GM20431 (cell line): ENCODE measurements around the gene SUGCT.
"Not testable (repeated sequence)": the region's sequence is repeated elsewhere in the genome, so short reads cannot be mapped to it uniquely, and the experiment has no call there.

ENCODE experiments used
- in situ Hi-C: fragments of 300-500 bp; cut with MseI, MboI; formaldehyde crosslinking; loops from one replicate; pipeline ENCODE4 v1.15.0; 2020; ENCODE audit warnings: low sequenced_read_pairs; ENCODE audit not compliant: unreplicated experiment

Gene SUGCT

GRCh38 chr7:40587419-40587818 is 452.6 kb downstream of the SUGCT start:
- in situ Hi-C loops = no loop called here

GRCh38 chr7:40595129-40595528 is 460.3 kb downstream of the SUGCT start:
- in situ Hi-C loops = no loop called here

DNA sequence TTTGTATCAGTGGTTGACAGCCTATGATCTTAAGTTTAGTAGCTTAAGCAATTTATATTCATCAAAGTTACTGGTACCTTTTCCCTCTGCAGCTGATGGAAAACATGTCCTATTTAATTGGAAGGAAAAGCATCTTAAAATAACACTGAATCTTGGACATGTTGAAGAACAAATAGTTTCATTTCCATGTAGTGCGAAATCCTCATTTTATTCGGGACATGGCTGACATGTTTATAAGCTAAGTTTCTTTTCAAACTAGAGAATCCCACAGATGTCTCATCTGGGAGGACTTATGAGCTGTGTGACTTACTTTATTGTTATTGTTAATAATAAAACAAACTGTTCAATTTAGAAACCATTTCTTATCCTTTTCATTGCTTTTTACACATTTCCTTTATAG is 461.0 kb downstream of the SUGCT start:
- in situ Hi-C loops = no loop called here

DNA sequence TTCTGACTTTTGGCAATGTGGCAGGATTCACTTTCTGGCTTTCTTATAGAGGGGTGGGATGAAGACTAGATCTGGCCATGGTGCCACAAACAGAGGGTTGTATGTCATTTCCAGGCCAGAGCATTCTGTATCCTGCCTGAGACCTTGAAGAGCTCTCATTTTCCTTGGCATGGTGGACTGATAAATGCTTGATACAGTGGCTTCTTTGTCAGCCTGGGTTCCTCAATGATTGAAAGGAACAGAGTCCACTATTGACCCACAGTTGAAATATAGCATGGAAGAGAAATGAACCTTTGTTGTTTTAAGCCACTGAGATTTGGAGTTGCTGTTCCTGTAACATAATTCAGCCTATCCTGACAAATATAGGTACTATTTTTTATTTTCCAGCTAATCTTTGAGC is 462.7 kb downstream of the SUGCT start:
- in situ Hi-C loops = no loop called here

DNA sequence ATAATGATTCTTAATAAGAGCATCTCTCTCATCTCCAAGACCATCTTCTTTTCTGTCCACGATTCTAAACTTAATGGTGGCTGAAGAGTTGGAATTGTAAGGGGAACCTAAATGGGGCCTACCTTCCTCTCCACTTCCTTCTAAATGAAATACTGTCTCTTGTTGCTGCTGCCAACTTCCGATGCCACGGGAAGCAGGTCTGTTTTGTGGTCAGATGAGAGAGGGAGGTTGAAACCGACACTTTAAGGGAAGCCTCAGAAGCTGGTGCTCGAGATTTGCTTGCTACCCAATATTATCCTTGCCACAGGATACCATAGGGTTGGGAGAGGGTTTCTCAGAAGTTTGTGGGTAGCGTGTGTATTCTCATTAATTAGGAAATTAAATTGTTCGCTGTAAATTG is 464.1 kb downstream of the SUGCT start:
- in situ Hi-C loops = no loop called here

- in situ Hi-C loops = no loop called here
Measured at GRCh38 chr7:40599836-40600235, 465.0 kb downstream of the SUGCT start.

- in situ Hi-C loops = not testable (repeated sequence)
Measured at GRCh38 chr7:40602351-40602750, 467.5 kb downstream of the SUGCT start.

- in situ Hi-C loops = no loop called here
Measured at GRCh38 chr7:40604601-40605438, 470.0 kb downstream of the SUGCT start.

GRCh38 chr7:40608321-40609075 is 473.7 kb downstream of the SUGCT start:
- in situ Hi-C loops = no loop called here

- in situ Hi-C loops = no loop called here
Measured at GRCh38 chr7:40610461-40610860, 475.7 kb downstream of the SUGCT start.

GRCh38 chr7:40611095-40611871 is 476.5 kb downstream of the SUGCT start:
- in situ Hi-C loops = no loop called here

GRCh38 chr7:40612298-40612697 is 477.5 kb downstream of the SUGCT start:
- in situ Hi-C loops = no loop called here

DNA sequence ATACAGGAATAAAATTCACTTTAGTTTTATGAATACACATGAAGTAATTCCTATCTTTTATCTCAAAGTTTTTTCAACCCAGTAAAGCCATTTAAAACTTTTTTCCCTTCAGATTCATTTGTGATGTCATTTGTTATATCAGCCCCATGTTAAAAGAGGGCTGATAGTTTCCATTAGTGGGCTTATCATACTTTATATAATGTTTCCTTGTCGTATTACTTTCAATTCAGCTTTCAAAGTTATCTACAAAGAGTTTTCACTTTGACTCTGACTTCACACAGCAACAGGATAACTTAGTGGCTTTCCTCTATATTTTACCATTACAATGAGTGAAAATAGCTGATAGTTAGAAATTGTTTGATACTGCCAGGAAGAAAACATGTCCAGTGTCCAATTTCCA is 484.8 kb downstream of the SUGCT start:
- in situ Hi-C loops = no loop called here

DNA sequence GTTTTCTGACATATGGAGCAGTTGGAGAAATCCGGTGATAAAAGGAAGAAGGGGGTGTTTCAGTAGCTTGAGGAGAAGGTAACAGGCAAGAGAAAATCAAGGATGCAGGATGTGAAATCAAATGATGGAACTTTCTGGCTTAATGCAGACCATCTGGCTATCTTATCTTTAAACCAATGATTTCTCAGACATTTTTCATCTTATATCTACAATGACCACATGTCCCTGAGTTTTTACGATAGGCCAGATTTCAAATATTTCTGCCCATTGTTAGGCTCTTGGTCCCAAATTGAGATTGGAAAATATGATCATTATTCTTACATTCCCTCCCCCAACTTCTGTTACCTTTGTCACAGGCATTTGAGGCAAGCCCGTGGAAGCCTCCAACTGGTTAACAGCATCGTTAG is 486.8 kb downstream of the SUGCT start:
- in situ Hi-C loops = no loop called here

DNA sequence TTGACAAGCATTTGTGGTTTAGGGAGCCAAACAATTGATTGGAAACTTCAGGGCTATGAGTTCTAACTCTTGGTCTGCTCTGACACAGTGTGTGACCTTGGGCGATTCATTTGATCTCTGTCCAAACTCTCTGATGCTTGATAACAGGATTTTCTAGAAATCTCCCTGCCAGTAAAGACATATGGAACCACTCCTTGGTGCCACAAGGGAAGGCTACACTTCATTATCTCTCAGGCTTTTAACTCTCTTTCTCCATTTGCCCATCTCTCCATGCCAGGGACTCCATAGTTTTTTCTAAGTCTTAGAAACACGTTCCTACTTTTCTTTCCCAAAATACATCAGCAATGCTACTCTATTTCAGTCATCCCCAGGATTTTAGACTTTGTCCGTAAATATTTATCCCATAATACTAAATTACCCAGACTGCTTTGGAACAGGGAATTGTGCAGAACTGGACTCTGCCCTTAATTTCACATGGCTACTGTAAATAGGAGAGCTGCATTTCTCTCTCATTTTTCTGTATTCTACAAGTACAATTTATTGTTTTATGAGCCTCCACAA is 488.2 kb downstream of the SUGCT start:
- in situ Hi-C loops = no loop called here

GRCh38 chr7:40623863-40624262 is 489.1 kb downstream of the SUGCT start:
- in situ Hi-C loops = no loop called here

DNA sequence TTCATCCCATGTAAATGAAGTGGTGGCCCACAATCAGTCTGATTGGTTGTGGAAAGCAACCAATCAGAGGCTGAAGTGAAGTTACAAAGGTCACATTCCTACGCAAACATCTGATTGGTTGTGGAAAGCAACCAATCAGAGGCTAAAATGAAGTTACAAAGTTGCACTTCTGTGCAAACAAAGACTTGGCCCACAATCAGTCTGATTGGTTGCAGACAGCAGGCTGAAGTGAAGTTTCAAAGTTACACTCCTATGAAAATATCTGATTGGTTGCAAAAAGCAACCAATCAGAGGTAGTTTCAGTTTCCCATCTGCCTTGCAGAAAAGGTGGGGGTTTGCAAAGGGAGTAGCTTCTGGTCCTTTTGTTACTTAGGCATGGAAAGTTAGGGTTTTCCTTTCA is 492.6 kb downstream of the SUGCT start:
- in situ Hi-C loops = not testable (repeated sequence)

- in situ Hi-C loops = no loop called here
Measured at GRCh38 chr7:40629891-40630290, 495.1 kb downstream of the SUGCT start.

- in situ Hi-C loops = no loop called here
Measured at GRCh38 chr7:40634118-40634517, 499.3 kb downstream of the SUGCT start.

DNA sequence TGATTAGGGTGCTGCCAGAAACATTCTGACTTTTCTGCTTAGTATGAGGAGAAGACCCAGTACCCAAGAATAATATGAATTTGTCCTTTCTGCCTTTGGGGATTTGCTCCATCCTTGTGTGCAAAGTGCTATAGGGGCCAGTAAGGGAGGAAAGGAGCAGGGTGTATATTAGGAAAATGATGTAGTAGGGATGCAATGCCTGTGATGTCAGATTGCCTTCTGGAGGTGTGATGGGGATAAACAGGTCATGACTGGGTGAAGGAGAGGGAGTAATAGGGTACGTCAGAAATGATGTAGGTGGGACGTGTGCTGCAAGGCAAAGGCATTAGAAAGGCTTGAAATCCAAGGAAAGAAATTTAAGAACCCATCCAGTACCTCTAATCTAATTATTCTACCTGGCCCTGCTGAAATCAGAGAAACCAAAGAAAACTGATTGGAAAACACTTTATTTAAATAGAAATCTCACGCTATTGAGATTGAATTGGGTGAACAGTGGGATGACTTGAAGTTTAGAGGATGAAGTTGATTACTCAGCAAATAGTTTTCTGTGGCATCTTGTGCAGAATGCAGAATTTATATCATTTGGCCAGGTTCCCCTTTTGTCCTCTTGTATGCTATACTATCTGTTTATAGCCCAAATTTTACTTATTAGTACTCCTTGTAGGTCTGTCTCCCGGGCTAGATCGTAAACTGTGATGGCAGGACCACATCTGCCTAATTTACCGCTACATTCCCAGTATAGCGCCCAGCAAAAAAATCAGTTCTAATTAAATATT is 503.9 kb downstream of the SUGCT start:
- in situ Hi-C loops = no loop called here
